IMR-90 (cell line): ENCODE data around the gene TMUB1. TPM values are rescaled to one million over a fixed set of nuclear protein-coding genes. Genes with fewer than 3 reads are reported as not detected.

Source experiments
- ATAC-seq: fragments of 200-7000 bp; cut with Tn5 transposase; 2 replicates; pipeline ENCODE4 v1.9.1; 2020; ENCODE audit warnings: low read depth, mild to moderate bottlenecking, moderate library complexity
- BruUV-seq: library from RNA; stranded (reverse); fragments of 400-500 nt; replicated peaks from 2 replicates; lab custom pipeline; 2021; lab: Mats Ljungman, UMichigan
- CTCF ChIA-PET: fragments of 300-600 bp; formaldehyde crosslinking; extraction: SDS; loops from one replicate; lab custom pipeline; 2021; ENCODE audit warnings: antibody characterized with exemption; lab: Yijun Ruan, JAX
- POLR2A ChIA-PET: fragments of 300-600 bp; sonication (Branson Sonifier 250); formaldehyde crosslinking; loops from one replicate; lab custom pipeline; 2022; ENCODE audit warnings: antibody characterized with exemption; ENCODE audit not compliant: unreplicated experiment; lab: Charles Lee
- DNase-seq: peaks from one replicate; pipeline ENCODE4 v3.0.0; 2013
- H2AFZ ChIP-seq: replicated peaks from 2 replicates; pipeline ENCODE3; 2013; ENCODE audit warnings: low read length, mild to moderate bottlenecking; ENCODE audit not compliant: poor library complexity
- H2AK5ac ChIP-seq: 2 replicates; pipeline ENCODE4 v1.6.1; 2013; ENCODE audit warnings: low read depth, low read length, inconsistent platforms
- H2AK9ac ChIP-seq: replicated peaks from 2 replicates; pipeline ENCODE3; 2013; ENCODE audit warnings: mild to moderate bottlenecking, low read depth, low read length, moderate library complexity; ENCODE audit not compliant: poor library complexity
- H2BK120ac ChIP-seq: 2 replicates; pipeline ENCODE4 v1.6.1; 2013; ENCODE audit warnings: low read depth, low read length, inconsistent platforms
- H2BK15ac ChIP-seq: 3 replicates; pipeline ENCODE4 v1.6.1; 2013; ENCODE audit warnings: low read depth, low read length, inconsistent platforms
- H2BK20ac ChIP-seq: 2 replicates; pipeline ENCODE4 v1.6.1; 2013; ENCODE audit warnings: low read depth, mild to moderate bottlenecking, inconsistent platforms, low read length, moderate library complexity
- H2BK5ac ChIP-seq: 2 replicates; pipeline ENCODE4 v1.6.1; 2013; ENCODE audit warnings: mild to moderate bottlenecking, low read depth, low read length, inconsistent platforms; ENCODE audit not compliant: poor library complexity, severe bottlenecking
- H3K14ac ChIP-seq: replicated peaks from 2 replicates; pipeline ENCODE4 v1.6.1; 2013; ENCODE audit warnings: low read depth, low read length, inconsistent platforms
- H3K18ac ChIP-seq: 2 replicates; pipeline ENCODE4 v1.6.1; 2013; ENCODE audit warnings: low read depth, low read length, control low read depth
- H3K23ac ChIP-seq: 2 replicates; pipeline ENCODE4 v1.6.1; 2013; ENCODE audit warnings: low read depth, low read length, inconsistent platforms
- H3K27ac ChIP-seq: 2 replicates; pipeline ENCODE4 v1.5.1; 2013; ENCODE audit warnings: mild to moderate bottlenecking, control low read depth, low read length; ENCODE audit not compliant: insufficient read depth
- H3K27me3 ChIP-seq: 2 replicates; pipeline ENCODE4 v1.6.1; 2013; ENCODE audit warnings: low read length; ENCODE audit not compliant: control insufficient read depth, insufficient read depth
- H3K36me3 ChIP-seq: 2 replicates; pipeline ENCODE4 v1.6.1; 2013; ENCODE audit warnings: low read length, mixed read lengths; ENCODE audit not compliant: control insufficient read depth, insufficient read depth
- H3K4ac ChIP-seq: 2 replicates; pipeline ENCODE4 v1.6.1; 2013; ENCODE audit warnings: low read depth, low read length, inconsistent platforms
- H3K4me1 ChIP-seq: 2 replicates; pipeline ENCODE4 v1.6.1; 2013; ENCODE audit warnings: low read length, mixed read lengths; ENCODE audit not compliant: control insufficient read depth, insufficient read depth
- H3K4me2 ChIP-seq: 2 replicates; pipeline ENCODE4 v1.6.1; 2013; ENCODE audit warnings: low read depth, mild to moderate bottlenecking, control low read depth, low read length, moderate library complexity
- H3K4me3 ChIP-seq: 2 replicates; pipeline ENCODE4 v1.5.1; 2013; ENCODE audit warnings: low read depth, mild to moderate bottlenecking, control low read depth, low read length, moderate library complexity; ENCODE audit not compliant: insufficient read depth
- H3K56ac ChIP-seq: 2 replicates; pipeline ENCODE4 v1.6.1; 2013; ENCODE audit warnings: low read length, inconsistent platforms; ENCODE audit not compliant: insufficient read depth; ENCODE audit errors: extremely low read depth
- H3K79me1 ChIP-seq, 2 experiments: 2 replicates each; pipeline ENCODE4 v1.6.1; 2013; ENCODE audit warnings: low read length in 2 of 2, inconsistent platforms in 1 of 2, low read depth in 1 of 2
- H3K9ac ChIP-seq: 2 replicates; pipeline ENCODE4 v1.6.1; 2013; ENCODE audit warnings: low read depth, low read length, control low read depth
- H3K9me1 ChIP-seq: 2 replicates; pipeline ENCODE4 v1.6.1; 2013; ENCODE audit warnings: low read length, inconsistent platforms; ENCODE audit not compliant: insufficient read depth
- H3K9me3 ChIP-seq: 2 replicates; pipeline ENCODE4 v1.6.1; 2013; ENCODE audit warnings: low read length; ENCODE audit not compliant: control insufficient read depth, insufficient read depth
- H4K20me1 ChIP-seq: 2 replicates; pipeline ENCODE4 v1.6.1; 2013; ENCODE audit warnings: low read length, inconsistent platforms; ENCODE audit not compliant: insufficient read depth
- H4K5ac ChIP-seq: 2 replicates; pipeline ENCODE4 v1.6.1; 2013; ENCODE audit warnings: mild to moderate bottlenecking, low read depth, low read length, control low read depth
- H4K8ac ChIP-seq, 2 experiments: 2 replicates each; pipeline ENCODE4 v1.6.1; 2013; ENCODE audit warnings: low read depth in 2 of 2, low read length in 2 of 2, control low read depth in 1 of 2, inconsistent platforms in 1 of 2
- H4K91ac ChIP-seq: 2 replicates; pipeline ENCODE4 v1.6.1; 2013; ENCODE audit warnings: low read depth, low read length, inconsistent platforms; ENCODE audit not compliant: insufficient read depth
- POLR2A ChIP-seq: IDR thresholded peaks from 2 replicates; pipeline ENCODE4 v1.6.1; 2012; ENCODE audit warnings: mild to moderate bottlenecking, low read depth, low read length
- RCOR1 ChIP-seq: IDR thresholded peaks from 2 replicates; pipeline ENCODE4 v1.6.1; 2012; ENCODE audit warnings: mild to moderate bottlenecking, low read length, improper control_type of control experiment; ENCODE audit not compliant: insufficient replicate concordance
- WGBS, 2 experiments: methylation state at CpG; one replicate each; pipeline versions ENCODE4 v1.1.5 to v1.1.7; 2013; ENCODE audit warnings: missing lambda C conversion rate in 2 of 2; ENCODE audit not compliant: insufficient read length in 1 of 2; ENCODE audit errors: extremely low coverage in 2 of 2; 5-methylcytosine and 5-hydroxymethylcytosine counted together
- dilution Hi-C: fragments of 300-500 bp; cut with HindIII; formaldehyde crosslinking; loops from one replicate; pipeline ENCODE4 v1.14.3; 2018; ENCODE audit warnings: low sequenced_read_pairs; ENCODE audit not compliant: unreplicated experiment
- in situ Hi-C: fragments of 300-500 bp; cut with MboI; formaldehyde crosslinking; loops from 3 replicates; pipeline ENCODE4 v1.14.3; 2019; ENCODE audit warnings: low sequenced_read_pairs, inconsistent platforms, mixed read lengths
- intact Hi-C: fragments of 100-400 bp; cut with micrococcal nuclease; formaldehyde crosslinking; loops from 2 replicates; pipeline ENCODE4 v1.10.0; 2022
- polyA plus RNA-seq, 3 experiments: library from polyadenylated mRNA; depleted of rRNA; stranded (reverse); fragments of >200 nt; gene quantifications; 2 replicates each; pipeline ENCODE4 v1.2.3, GENCODE V29; 2012; ENCODE audit warnings: low replicate concordance in 1 of 3
- total RNA-seq: library from RNA; depleted of rRNA; stranded (reverse); fragments of >200 nt; gene quantifications from 2 replicates; pipeline ENCODE4 v1.2.3, GENCODE V29; 2012

The TMUB1 gene
- total and polyA plus RNA-seq, 2 of the 4 experiments (the other 2 are of a cell fraction) = 6.8 to 29.8 TPM

- H2BK5ac ChIP-seq = no peak overlapping the region
- H4K8ac ChIP-seq = no peak overlapping the region
- H2BK15ac ChIP-seq = no peak overlapping the region
- H2BK120ac ChIP-seq = no peak overlapping the region
- no peak overlapping the region for H3K9ac ChIP-seq
- no peaks in the 10 kb centered on the region for H3K27me3 ChIP-seq
- H3K4me2 ChIP-seq = no peak overlapping the region
- H3K79me1 ChIP-seq = peaks cover 0 to 28% of the 10 kb centered on the region in 2 experiments; a peak in 3 of 4 replicates
- 93% methylated on average over 3 of the region's 14 CpGs; no CpG with 5 or more reads in 1 of the 2 experiments for WGBS, 2 experiments
- H2AK5ac ChIP-seq = no peak overlapping the region
- peaks cover 32% of the 10 kb centered on the region for H4K20me1 ChIP-seq
- intact Hi-C loops = no loop called here
- no peak overlapping the region for H4K5ac ChIP-seq
- DNase-seq (no peak), ATAC-seq (no peak)
- no peak overlapping the region for H2BK20ac ChIP-seq
- no peak overlapping the region for H3K4ac ChIP-seq
- no peak overlapping the region for H3K18ac ChIP-seq
- no peak overlapping the region for H3K27ac ChIP-seq
- dilution Hi-C loops = no loop called here
- H3K4me1 ChIP-seq = no peaks in the 10 kb centered on the region
- H3K4me3 ChIP-seq = no peak overlapping the region
- BruUV-seq = no TSS peak
- no peak overlapping the region for H2AFZ ChIP-seq
- no peak overlapping the region for H3K14ac ChIP-seq
- TF ChIP-seq RCOR1 (no peak), POLR2A (no peak)
- no peaks in the 10 kb centered on the region for H3K9me3 ChIP-seq
- POLR2A ChIA-PET = no interaction called here
- H3K23ac ChIP-seq = no peak overlapping the region
- H2AK9ac ChIP-seq = no peak overlapping the region
- in situ Hi-C loops = loop anchor here (5.0 to 10.0 kb wide), 2 partner anchors 44 to 177 kb away; no protein-coding TSS in a partner anchor
- H4K91ac ChIP-seq = no peak overlapping the region
- CTCF ChIA-PET = no interaction called here
- no peak overlapping the region for H3K56ac ChIP-seq
- H3K9me1 ChIP-seq = no peaks in the 10 kb centered on the region
- peaks cover 74% of the 10 kb centered on the region for H3K36me3 ChIP-seq
These were observed 44.9 kb upstream of the TMUB1 start for GRCh38 chr7:151128144-151128543.
